ENCODE data around the gene PADI6.

The PADI6 gene

GRCh38 chr1:17440827-17441168, 68.8 kb downstream of the PADI6 start:
- no peak overlapping the region for H2AFZ ChIP-seq (ENCODE audit: low read depth, low read length, severe bottlenecking)
- H3K27ac ChIP-seq (ENCODE audit: low read depth, low read length): no peak overlapping the region
- TF ChIP-seq CTCF (IDR thresholded peaks at IDR 0.05; ENCODE audit: insufficient read depth, low read length, poor library complexity, severe bottlenecking) (no peak), EZH2phosphoT487 (conservative IDR thresholded peaks at IDR 0.05; ENCODE audit: low read length) (no peak)
- no peaks in the 10 kb centered on the region for H3K27me3 ChIP-seq (ENCODE audit: low read length)
- H3K36me3 ChIP-seq (ENCODE audit: low read length): peaks cover 3% of the 10 kb centered on the region; the same call in 1 of the 2 replicates
- no peak overlapping the region for H3K4me2 ChIP-seq (ENCODE audit: low read depth, low read length, poor library complexity, severe bottlenecking)
- H3K79me2 ChIP-seq (ENCODE audit: insufficient read depth, low read length): peaks cover 27% of the 10 kb centered on the region
- H3K9me3 ChIP-seq (ENCODE audit: insufficient read depth, low read length): no peaks in the 10 kb centered on the region
- H3F3A ChIP-seq (ENCODE audit: insufficient read depth): peaks cover 7% of the 10 kb centered on the region; the same call in 1 of the 2 replicates
- H3K4me3 ChIP-seq (ENCODE audit: insufficient read depth, low read length, poor library complexity, severe bottlenecking): no peak overlapping the region
- no peaks in the 10 kb centered on the region for H3K9me2 ChIP-seq (replicated peaks; ENCODE audit: insufficient read depth, low read length)
- no peak overlapping the region for H3K9ac ChIP-seq (ENCODE audit: low read length)
- peaks cover 11% of the 10 kb centered on the region; the same call in 1 of the 2 replicates for H4K20me1 ChIP-seq (ENCODE audit: low read depth, low read length)

GRCh38 chr1:17441265-17441992, 69.4 kb downstream of the PADI6 start:
- Histone ChIP-seq H3K9me2 (replicated peaks; ENCODE audit: insufficient read depth, low read length) (no peaks in the 10 kb centered on the region), H3K27me3 (ENCODE audit: low read length) (no peaks in the 10 kb centered on the region), H4K20me1 (ENCODE audit: low read depth, low read length) (peaks cover 5% of the 10 kb centered on the region; the same call in 1 of the 2 replicates), H3K9ac (ENCODE audit: low read length) (no peak overlapping the region), H3K4me3 (ENCODE audit: insufficient read depth, low read length, poor library complexity, severe bottlenecking) (no peak overlapping the region), H3K9me3 (ENCODE audit: insufficient read depth, low read length) (no peaks in the 10 kb centered on the region), H3K4me2 (ENCODE audit: low read depth, low read length, poor library complexity, severe bottlenecking) (no peak overlapping the region), H3K36me3 (ENCODE audit: low read length) (peaks cover 3% of the 10 kb centered on the region; the same call in 1 of the 2 replicates), H3K27ac (ENCODE audit: low read depth, low read length) (no peak overlapping the region), H2AFZ (ENCODE audit: low read depth, low read length, severe bottlenecking) (no peak overlapping the region), H3K79me2 (ENCODE audit: insufficient read depth, low read length) (peaks cover 21% of the 10 kb centered on the region), H3F3A (ENCODE audit: insufficient read depth) (peaks cover 7% of the 10 kb centered on the region; the same call in 1 of the 2 replicates)
- TF ChIP-seq CTCF (IDR thresholded peaks at IDR 0.05; ENCODE audit: insufficient read depth, low read length, poor library complexity, severe bottlenecking): no peak
- no peak for TF ChIP-seq EZH2phosphoT487 (conservative IDR thresholded peaks at IDR 0.05; ENCODE audit: low read length)

- no peaks in the 10 kb centered on the region for H3K9me2 ChIP-seq (replicated peaks; ENCODE audit: insufficient read depth, low read length)
- H2AFZ ChIP-seq (ENCODE audit: low read depth, low read length, severe bottlenecking): no peak overlapping the region
- H3K9me3 ChIP-seq (ENCODE audit: insufficient read depth, low read length): no peaks in the 10 kb centered on the region
- H3K27ac ChIP-seq (ENCODE audit: low read depth, low read length): no peak overlapping the region
- H3K9ac ChIP-seq (ENCODE audit: low read length): no peak overlapping the region
- H3F3A ChIP-seq (ENCODE audit: insufficient read depth): peaks cover 7% of the 10 kb centered on the region; the same call in 1 of the 2 replicates
- H3K36me3 ChIP-seq (ENCODE audit: low read length): peaks cover 3% of the 10 kb centered on the region; the same call in 1 of the 2 replicates
- H3K4me3 ChIP-seq (ENCODE audit: insufficient read depth, low read length, poor library complexity, severe bottlenecking): no peak overlapping the region
- H4K20me1 ChIP-seq (ENCODE audit: low read depth, low read length): no peaks in the 10 kb centered on the region
- no peak for TF ChIP-seq CTCF (IDR thresholded peaks at IDR 0.05; ENCODE audit: insufficient read depth, low read length, poor library complexity, severe bottlenecking)
- TF ChIP-seq EZH2phosphoT487 (conservative IDR thresholded peaks at IDR 0.05; ENCODE audit: low read length): no peak
- H3K79me2 ChIP-seq (ENCODE audit: insufficient read depth, low read length): peaks cover 16% of the 10 kb centered on the region
- no peak overlapping the region for H3K4me2 ChIP-seq (ENCODE audit: low read depth, low read length, poor library complexity, severe bottlenecking)
- no peaks in the 10 kb centered on the region for H3K27me3 ChIP-seq (ENCODE audit: low read length)
Measured at GRCh38 chr1:17441993-17442357, 70.0 kb downstream of the PADI6 start.

Data from SU-DHL-6 (cell line).